Inflammatory macrophage treated with lipopolysaccharide for 1 hour (primary cell): ENCODE measurements around the gene IMPDH1.

Experiments
- DNase-seq, 2 donors: peaks; one replicate each; pipeline ENCODE4 v3.0.0-alpha.2; 2020 to 2022

The IMPDH1 gene

GRCh38 chr7:128434413-128435326, 24.9 kb upstream of the IMPDH1 start:
- no peak for DNase-seq

DNA sequence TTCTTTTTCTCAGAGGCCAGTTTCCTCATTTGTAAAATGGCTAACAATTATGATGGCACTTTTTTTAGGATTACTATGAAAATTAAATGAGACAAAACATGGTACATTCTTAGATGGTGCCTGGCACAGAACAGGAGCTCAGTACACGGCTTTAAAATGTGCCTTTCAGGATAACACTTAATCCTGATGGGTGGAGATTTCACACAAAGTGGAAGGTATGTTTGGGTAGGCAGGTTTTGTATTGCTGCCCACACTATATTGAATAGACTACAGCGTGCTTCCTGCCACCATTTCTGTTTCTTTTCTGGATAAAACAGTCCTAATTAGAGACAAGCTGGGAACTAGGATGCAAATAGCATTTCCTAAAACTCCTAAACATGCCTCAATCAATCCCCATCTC, 22.0 kb upstream of the IMPDH1 start:
- DNase-seq, result no peak

- DNase-seq, result no peak
Observed at GRCh38 chr7:128431221-128431620, 21.4 kb upstream of the IMPDH1 start.

- no peak for DNase-seq
Observed at GRCh38 chr7:128430207-128430606, 20.4 kb upstream of the IMPDH1 start.

- peak; percentile 52 to 93 for DNase-seq
Observed at GRCh38 chr7:128427289-128427891, 17.6 kb upstream of the IMPDH1 start.

DNA sequence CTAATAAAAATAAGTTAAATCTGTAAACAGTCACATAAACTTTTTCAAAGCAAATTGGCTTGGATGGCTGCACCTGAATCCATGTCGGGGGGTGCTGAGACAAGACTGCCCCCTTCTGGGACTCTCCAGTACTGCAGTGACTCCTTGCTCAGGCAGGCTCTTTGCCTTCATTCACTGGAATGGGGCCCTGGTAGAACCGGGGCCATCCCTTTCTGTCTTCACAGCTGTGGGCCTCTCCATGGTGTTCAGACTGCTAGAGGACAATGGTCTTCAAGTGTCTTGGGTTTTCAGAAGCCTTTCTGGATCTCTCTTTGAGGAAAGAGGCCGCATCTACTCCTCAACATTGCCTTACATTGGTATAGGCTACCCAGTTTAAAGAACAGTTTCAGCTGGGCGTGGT, 16.1 kb upstream of the IMPDH1 start:
- peak; percentile 53 to 95 for DNase-seq

DNA sequence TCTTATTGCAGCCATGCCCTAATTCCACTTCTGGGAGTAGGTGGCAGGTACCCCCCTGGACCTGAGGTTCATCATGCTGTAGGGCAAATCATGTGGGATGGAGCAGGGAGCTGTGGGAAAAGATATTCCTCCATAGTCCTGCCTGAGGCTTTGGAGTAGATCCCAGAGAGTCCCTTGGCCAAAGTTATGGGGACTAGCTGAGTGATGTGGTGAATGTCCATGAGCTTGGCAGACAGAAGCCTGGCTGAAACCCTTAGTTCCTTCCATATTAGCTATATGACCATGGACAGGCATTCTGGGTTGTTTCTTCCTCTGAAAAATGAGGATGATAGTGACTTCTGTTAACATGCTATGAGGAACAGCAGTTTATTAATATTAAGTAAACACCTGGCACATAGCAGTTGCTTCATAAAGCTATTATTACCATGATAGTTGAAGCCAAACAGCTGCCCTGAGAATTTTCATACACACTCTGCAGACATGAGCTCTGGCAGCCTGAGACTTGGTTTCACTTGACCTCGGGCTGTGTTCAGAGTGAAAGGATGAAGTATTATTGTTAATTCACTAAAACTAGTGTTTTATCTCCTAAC, 15.0 kb upstream of the IMPDH1 start:
- no peak for DNase-seq

- DNase-seq, result no peak
Observed at GRCh38 chr7:128422842-128423241, 13.1 kb upstream of the IMPDH1 start.

GRCh38 chr7:128422037-128422436, 12.3 kb upstream of the IMPDH1 start:
- no peak for DNase-seq

GRCh38 chr7:128421384-128421783, 11.6 kb upstream of the IMPDH1 start:
- no peak for DNase-seq

- DNase-seq, result no peak
Observed at GRCh38 chr7:128420773-128421172, 11.0 kb upstream of the IMPDH1 start.

- no peak for DNase-seq
Observed at GRCh38 chr7:128419257-128419656, 9.5 kb upstream of the IMPDH1 start.

DNA sequence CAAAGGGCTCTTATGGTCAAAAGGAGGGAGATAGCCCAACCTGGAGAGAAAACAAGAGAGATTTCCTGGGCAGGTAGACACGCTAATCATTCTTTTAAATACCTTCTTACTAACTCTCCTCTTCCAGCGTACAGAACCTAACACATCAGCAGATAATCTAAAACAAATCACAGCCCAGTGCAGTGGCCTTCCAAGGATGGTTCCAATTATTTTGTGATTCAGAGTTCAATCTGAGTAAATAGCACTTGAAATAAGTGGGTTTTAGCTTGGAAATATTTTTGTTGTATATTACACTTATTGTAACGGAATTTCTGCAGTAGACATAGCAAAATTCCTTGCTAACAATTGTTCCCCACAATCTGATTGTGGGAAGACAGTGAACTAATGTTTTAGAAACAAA, 7.3 kb upstream of the IMPDH1 start:
- no peak for DNase-seq

- DNase-seq, result no peak
Observed at GRCh38 chr7:128415217-128415785, 5.5 kb upstream of the IMPDH1 start.

DNA sequence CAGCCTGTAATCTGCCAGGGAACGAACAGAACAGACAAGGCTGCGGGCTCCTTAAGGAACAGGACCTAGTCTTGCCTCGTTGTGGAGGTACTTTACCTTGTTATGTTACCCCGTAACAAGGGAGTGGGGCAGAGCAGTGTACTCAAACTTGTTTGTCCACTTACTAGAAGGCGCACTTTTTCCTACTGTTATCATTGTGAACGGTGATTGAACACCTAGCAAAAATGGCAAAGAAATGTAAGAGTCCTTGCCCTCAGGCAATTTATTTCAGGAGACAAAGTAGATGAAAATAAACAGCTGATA, 620 bp upstream of the IMPDH1 start:
- DNase-seq, result no peak

DNA sequence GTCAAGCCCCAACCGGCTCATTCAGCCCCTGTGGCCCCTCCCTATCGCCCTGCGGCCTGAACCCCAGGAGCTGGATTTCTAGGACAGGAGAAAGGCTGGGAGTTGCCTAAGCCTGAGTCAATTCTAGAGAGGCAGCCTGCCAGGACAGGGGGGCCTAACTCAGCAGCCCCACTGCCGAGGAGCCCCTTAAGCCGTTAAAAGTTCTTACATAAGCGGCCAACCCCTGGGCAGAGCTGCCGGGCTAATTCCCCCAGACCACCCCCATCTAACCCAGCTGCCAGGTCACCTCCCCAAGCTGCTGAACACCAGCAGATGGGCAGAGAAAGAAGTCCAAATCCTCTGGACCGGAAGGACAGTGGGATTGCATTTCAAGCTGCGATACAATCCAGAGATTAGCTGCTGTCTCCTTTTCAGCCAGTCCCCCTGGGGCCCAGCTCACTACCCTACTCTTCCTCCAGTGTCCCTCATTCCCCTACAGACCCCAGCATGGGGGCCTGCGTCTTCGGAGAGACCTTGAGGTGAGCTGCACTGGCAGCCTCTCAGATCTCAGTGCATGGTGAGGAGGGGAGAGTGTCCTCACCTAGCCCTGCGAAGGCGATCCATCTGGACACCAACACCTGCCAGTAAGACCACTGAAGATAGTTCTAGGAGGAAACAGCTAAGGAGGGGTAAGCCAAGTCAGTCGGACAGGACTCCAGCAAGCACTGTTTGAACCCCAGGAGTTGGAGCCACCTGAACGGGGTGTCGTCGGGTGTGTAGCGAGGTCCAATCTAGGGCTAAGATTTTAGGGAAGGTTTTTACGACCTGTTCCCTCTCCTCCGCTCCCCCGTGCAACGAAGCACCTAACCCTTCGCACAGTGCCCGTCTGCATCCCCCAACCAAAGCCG, 830 bp downstream of the IMPDH1 start:
- no peak for DNase-seq

GRCh38 chr7:128407751-128408708, 1.8 kb downstream of the IMPDH1 start:
- DNase-seq, result no peak

DNA sequence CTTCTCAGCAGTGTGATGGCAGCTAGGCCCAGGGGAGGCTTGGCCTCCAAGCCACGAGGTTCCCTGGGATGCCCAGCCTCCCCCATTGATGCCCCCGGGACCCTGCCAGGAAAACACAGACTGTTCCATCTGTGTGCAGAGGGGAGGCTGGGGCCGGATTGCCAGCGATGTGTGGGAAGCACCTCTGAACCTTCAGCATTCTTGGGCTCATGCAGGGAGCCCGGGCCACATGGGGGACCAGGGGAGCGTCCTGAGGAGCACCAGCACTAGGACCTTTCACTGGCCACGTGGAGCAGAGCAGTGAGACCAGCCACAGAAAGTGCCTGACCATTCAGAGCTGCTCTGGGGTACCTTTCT, 2.6 kb downstream of the IMPDH1 start:
- DNase-seq, result no peak

- DNase-seq, result peak; percentile 84 to 89
Observed at GRCh38 chr7:128406314-128407232, 3.2 kb downstream of the IMPDH1 start.

DNA sequence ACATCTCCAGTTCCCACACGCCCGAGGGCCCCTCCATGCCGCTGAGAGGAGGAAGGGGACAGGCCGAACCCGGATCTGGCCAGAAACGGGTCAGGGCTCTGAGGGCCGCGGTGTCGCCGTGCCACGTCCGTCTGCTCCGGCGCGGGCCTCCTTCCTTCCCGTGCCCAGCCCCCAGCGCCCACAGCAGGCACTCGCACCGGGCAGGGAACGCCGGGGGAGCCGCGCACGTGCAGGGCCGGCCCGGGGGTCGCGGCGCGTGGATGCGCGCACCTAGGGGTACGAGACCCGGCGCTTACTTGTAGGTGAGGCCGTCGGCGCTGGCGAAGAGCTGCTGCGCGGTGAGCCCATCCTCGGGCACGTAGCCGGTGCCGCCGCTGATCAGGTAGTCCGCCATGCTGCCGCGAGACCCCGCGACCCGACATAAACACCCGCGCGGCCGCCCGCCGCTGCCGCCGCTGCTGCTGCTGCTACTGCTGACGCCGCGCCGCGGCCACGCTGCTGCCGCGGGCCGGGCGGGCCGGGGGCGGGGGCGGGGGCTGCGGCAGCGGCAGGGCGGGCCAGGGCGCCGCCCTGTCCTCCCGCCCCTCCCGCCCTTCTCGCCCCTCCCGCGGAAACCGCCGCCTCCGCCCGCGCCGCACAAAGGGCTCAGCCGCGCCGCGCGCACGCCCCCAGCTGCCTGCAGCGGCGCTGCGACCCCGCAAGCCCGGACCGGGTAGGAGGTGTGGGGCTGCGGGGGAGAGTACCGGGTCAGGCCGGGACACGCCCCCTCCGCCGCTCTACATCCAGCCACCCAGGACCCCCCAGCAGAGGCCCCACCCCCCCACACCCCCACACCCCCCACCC, 4.1 kb downstream of the IMPDH1 start:
- DNase-seq, result no peak
